GM06990 (cell line): ENCODE measurements around the gene TNFRSF8.

ENCODE experiments used
- DNase-seq: peaks from one replicate; pipeline ENCODE4 v3.0.0-alpha.2; 2011; ENCODE audit not compliant: insufficient read length; ENCODE audit errors: extremely low read depth
- H3K27me3 ChIP-seq: replicated peaks from 2 replicates; pipeline ENCODE4 v1.6.0; 2011; ENCODE audit warnings: low read length; ENCODE audit not compliant: control insufficient read depth, insufficient read depth
- H3K36me3 ChIP-seq: 2 replicates; pipeline ENCODE4 v1.5.1; 2011; ENCODE audit warnings: low read length; ENCODE audit not compliant: control insufficient read depth, insufficient read depth
- H3K4me3 ChIP-seq: replicated peaks from 2 replicates; pipeline ENCODE4 v1.5.1; 2011; ENCODE audit warnings: low read depth, mild to moderate bottlenecking, control low read depth, low read length
- TF ChIP-seq, protein P1 (sequence below): IDR thresholded peaks from 2 replicates; pipeline ENCODE4 v1.5.1; 2011; ENCODE audit warnings: low read length, control low read depth, mild to moderate bottlenecking, inconsistent platforms; ENCODE audit not compliant: insufficient read depth, poor library complexity, severe bottlenecking

The TNFRSF8 gene

GRCh38 chr1:12176298-12177118 lies 113.4 kb downstream of the TNFRSF8 start:
- no peak overlapping the region for H3K4me3 ChIP-seq
- TF ChIP-seq, protein P1, sequence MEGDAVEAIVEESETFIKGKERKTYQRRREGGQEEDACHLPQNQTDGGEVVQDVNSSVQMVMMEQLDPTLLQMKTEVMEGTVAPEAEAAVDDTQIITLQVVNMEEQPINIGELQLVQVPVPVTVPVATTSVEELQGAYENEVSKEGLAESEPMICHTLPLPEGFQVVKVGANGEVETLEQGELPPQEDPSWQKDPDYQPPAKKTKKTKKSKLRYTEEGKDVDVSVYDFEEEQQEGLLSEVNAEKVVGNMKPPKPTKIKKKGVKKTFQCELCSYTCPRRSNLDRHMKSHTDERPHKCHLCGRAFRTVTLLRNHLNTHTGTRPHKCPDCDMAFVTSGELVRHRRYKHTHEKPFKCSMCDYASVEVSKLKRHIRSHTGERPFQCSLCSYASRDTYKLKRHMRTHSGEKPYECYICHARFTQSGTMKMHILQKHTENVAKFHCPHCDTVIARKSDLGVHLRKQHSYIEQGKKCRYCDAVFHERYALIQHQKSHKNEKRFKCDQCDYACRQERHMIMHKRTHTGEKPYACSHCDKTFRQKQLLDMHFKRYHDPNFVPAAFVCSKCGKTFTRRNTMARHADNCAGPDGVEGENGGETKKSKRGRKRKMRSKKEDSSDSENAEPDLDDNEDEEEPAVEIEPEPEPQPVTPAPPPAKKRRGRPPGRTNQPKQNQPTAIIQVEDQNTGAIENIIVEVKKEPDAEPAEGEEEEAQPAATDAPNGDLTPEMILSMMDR: no peak
- peaks cover 3% of the 10 kb centered on the region for H3K36me3 ChIP-seq
- no peak for DNase-seq
- no peaks in the 10 kb centered on the region for H3K27me3 ChIP-seq

- Histone ChIP-seq H3K27me3 (no peaks in the 10 kb centered on the region), H3K4me3 (no peak overlapping the region), H3K36me3 (peaks cover 4% of the 10 kb centered on the region)
- TF ChIP-seq, protein P1: no peak
- DNase-seq: no peak
Measured at GRCh38 chr1:12177156-12177998, 114.3 kb downstream of the TNFRSF8 start.

GRCh38 chr1:12177999-12178441 lies 114.9 kb downstream of the TNFRSF8 start:
- Histone ChIP-seq H3K27me3 (no peaks in the 10 kb centered on the region), H3K36me3 (peaks cover 4% of the 10 kb centered on the region), H3K4me3 (no peak overlapping the region)
- TF ChIP-seq, protein P1: no peak
- DNase-seq: no peak

DNA sequence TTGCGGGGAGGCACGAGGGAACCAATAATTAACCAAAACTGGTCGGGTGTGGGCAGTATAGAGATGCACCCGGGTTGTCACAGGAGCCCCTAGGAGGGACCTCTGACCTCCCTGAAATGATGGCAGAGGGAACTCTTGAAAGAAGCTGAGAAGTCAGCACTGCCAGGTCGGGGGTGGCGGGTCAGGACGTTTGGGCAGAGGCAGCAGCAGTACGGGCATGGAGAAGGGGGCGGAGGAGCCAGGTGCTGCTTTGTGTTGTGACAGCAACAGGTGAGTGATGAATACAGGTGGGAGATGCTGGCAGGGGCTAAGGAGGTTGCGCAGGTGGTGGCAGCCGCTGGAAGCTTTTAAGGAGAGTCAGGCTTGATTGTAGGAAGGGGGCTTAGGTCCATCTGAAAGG lies 115.4 kb downstream of the TNFRSF8 start:
- peaks cover 4% of the 10 kb centered on the region for H3K36me3 ChIP-seq
- H3K27me3 ChIP-seq: no peaks in the 10 kb centered on the region
- H3K4me3 ChIP-seq: no peak overlapping the region
- TF ChIP-seq, protein P1: no peak
- no peak for DNase-seq

- TF ChIP-seq, protein P1: no peak
- Histone ChIP-seq H3K36me3 (peaks cover 4% of the 10 kb centered on the region), H3K4me3 (no peak overlapping the region), H3K27me3 (no peaks in the 10 kb centered on the region)
- peak; percentile 52 for DNase-seq
Measured at GRCh38 chr1:12179111-12179519, 116.0 kb downstream of the TNFRSF8 start.
